Ovary (tissue), 9 donors: ENCODE results near the gene PLCG1. TPM values are rescaled to one million over a fixed set of nuclear protein-coding genes. Genes with fewer than 3 reads are reported as not detected.

Experiments
- DNase-seq, 5 donors: peaks; one replicate each; pipeline ENCODE4 v3.0.0-alpha.2; 2019 to 2020
- H3K27ac ChIP-seq, 2 donors: fragments of 200-600 bp; one replicate each; pipeline versions ENCODE4 v1.5.1 to v1.8.0; 2019 to 2022
- H3K27me3 ChIP-seq: fragments of 200-600 bp; one replicate; pipeline ENCODE4 v1.8.0; 2022
- H3K36me3 ChIP-seq: fragments of 200-600 bp; sonication (generic); one replicate; pipeline ENCODE4 v1.5.1; 2019
- H3K4me1 ChIP-seq: one replicate; pipeline ENCODE4 v1.8.1; 2013; ENCODE audit warnings: mild to moderate bottlenecking, moderate library complexity; ENCODE audit not compliant: insufficient read depth
- H3K4me3 ChIP-seq: fragments of 200-600 bp; sonication (generic); one replicate; pipeline ENCODE4 v1.5.1; 2017
- H3K9me3 ChIP-seq, 2 donors: fragments of 200-600 bp in 1 of 2; sonication (generic) in 1 of 2; one replicate each; pipeline versions ENCODE4 v1.5.1 to v1.8.1; 2013 to 2019; ENCODE audit warnings: mild to moderate bottlenecking in 1 of 2, moderate library complexity in 1 of 2
- CTCF ChIP-seq, 3 donors: fragments of 450-650 bp in 2 of 3; fragments of 200-600 bp in 1 of 3; IDR thresholded peaks; one replicate each; pipeline versions ENCODE4 v1.5.1 to v1.8.0; 2016 to 2022; ENCODE audit warnings: antibody characterized with exemption in 3 of 3, mild to moderate bottlenecking in 1 of 3
- EP300 ChIP-seq: sonication (generic); formaldehyde crosslinking; IDR thresholded peaks from one replicate; pipeline ENCODE4 v1.6.1; 2017; ENCODE audit warnings: antibody characterized with exemption
- POLR2A ChIP-seq: fragments of 450-650 bp; IDR thresholded peaks from one replicate; pipeline ENCODE4 v1.6.1; 2017; ENCODE audit warnings: antibody characterized with exemption, mild to moderate bottlenecking, moderate library complexity
- WGBS, 3 donors: extraction: QIAGEN DNeasy Blood & Tissue Kit in 1 of 3; methylation state at CpG; one replicate each; pipeline versions ENCODE4 v1.1.5 to v1.1.7; 2013 to 2017; 5-methylcytosine and 5-hydroxymethylcytosine counted together
- intact Hi-C, 4 donors: fragments of 100-400 bp; cut with DNase I; formaldehyde crosslinking; loops; one replicate each; pipeline versions ENCODE4 v1.11.0 to v1.15.1; 2022 to 2023
- polyA plus RNA-seq, 2 donors: library from polyadenylated mRNA; stranded (reverse); fragments of 200-250 nt in 1 of 2; fragments of 350-450 nt in 1 of 2; fragmentation: Illumina TruSeq in 1 of 2; extraction: RNeasy Lipid Tissue Mini Kit (QIAGEN cat#74804) in 1 of 2; gene quantifications; one replicate each; pipeline ENCODE4 v1.2.3, GENCODE V29; 2013 to 2014
- total RNA-seq, 7 donors: library from RNA; depleted of rRNA in 2 of 7; stranded (reverse); fragments of >200 nt in 2 of 7; fragmentation: NEBNext Ultra II Directional in 3 of 7; extraction: Animal tissue kit (Norgen Biotek cat#: 25700) in 3 of 7; gene quantifications; one replicate each; pipeline versions ENCODE4 v1.1.0 to v1.2.4, GENCODE V29; 2016 to 2023
- donor health status: DM: no; HTN: no; CAD: no; lungs with moderate emphysema.
- donor health status: DM: no; HTN: no; CAD: no.
- donor health status: Bipolar disorder and iron deficiency.
- donor health status: DM: yes; HTN: yes; CAD: no.
- donor health status: DM: no; HTN: no; CAD: no.
- donor health status: DM: yes; HTN: yes; CAD: no.

PLCG1 gene
- total and polyA plus RNA-seq, 9 donors, result 56.1 to 158 (median 101) TPM

- H3K4me1 ChIP-seq, result peaks cover 29% of the 10 kb centered on the region
- peak overlapping the region; percentile 86 to 99 for H3K27ac ChIP-seq
- intact Hi-C loops, result no loop called here
- DNase-seq, result peak; percentile 83 to 89 (median 88)
- WGBS, 3 donors, result 0 to 1% (median 1%) methylated on average over 21 to 66 of the region's 66 CpGs
- H3K27me3 ChIP-seq, result no peaks in the 10 kb centered on the region
- no peak for TF ChIP-seq EP300
- TF ChIP-seq CTCF (IDR thresholded peaks at IDR 0.05), result no peak
- TF ChIP-seq POLR2A, result no peak
- no peaks in the 10 kb centered on the region for H3K36me3 ChIP-seq
- H3K9me3 ChIP-seq, result no peaks in the 10 kb centered on the region
- peak overlapping the region; percentile 86 for H3K4me3 ChIP-seq
Measured at GRCh38 chr20:41137614-41138474, 501 bp downstream of the PLCG1 start.

- DNase-seq, result peak in 2 of 5 donors; percentile 33 to 42
- Histone ChIP-seq H3K27me3 (no peaks in the 10 kb centered on the region), H3K27ac (peak overlapping the region; percentile 86 to 99), H3K36me3 (no peaks in the 10 kb centered on the region), H3K9me3 (no peaks in the 10 kb centered on the region), H3K4me1 (peaks cover 32% of the 10 kb centered on the region), H3K4me3 (peak overlapping the region; percentile 86)
- TF ChIP-seq POLR2A (no peak), CTCF (IDR thresholded peaks at IDR 0.05) (no peak), EP300 (no peak)
- intact Hi-C loops, result no loop called here
- 5 to 8% (median 7%) methylated on average over 12 of the region's 12 CpGs for WGBS, 3 donors
Measured at GRCh38 chr20:41138475-41139226, 1.3 kb downstream of the PLCG1 start.

GRCh38 chr20:41139227-41140093, 2.1 kb downstream of the PLCG1 start:
- Histone ChIP-seq H3K4me3 (peak overlapping the region; percentile 86), H3K36me3 (no peaks in the 10 kb centered on the region), H3K27ac (peak overlapping the region in 1 of 2 donors; percentile 86), H3K27me3 (no peaks in the 10 kb centered on the region), H3K9me3 (no peaks in the 10 kb centered on the region), H3K4me1 (peaks cover 34% of the 10 kb centered on the region)
- no peak for TF ChIP-seq EP300
- 41 to 53% (median 43%) methylated on average over 5 of the region's 5 CpGs for WGBS, 3 donors
- DNase-seq, result no peak
- intact Hi-C loops, result no loop called here

GRCh38 chr20:41140226-41141133, 3.1 kb downstream of the PLCG1 start:
- no peak for DNase-seq
- TF ChIP-seq CTCF (IDR thresholded peaks at IDR 0.05) (no peak), POLR2A (no peak), EP300 (no peak)

More at GRCh38 chr20:41140226-41141133, 3.1 kb downstream of the PLCG1 start:
- Histone ChIP-seq H3K9me3 (no peaks in the 10 kb centered on the region), H3K36me3 (no peaks in the 10 kb centered on the region), H3K27ac (no peak overlapping the region), H3K4me3 (no peak overlapping the region), H3K4me1 (peaks cover 37% of the 10 kb centered on the region), H3K27me3 (no peaks in the 10 kb centered on the region)
- intact Hi-C loops, result no loop called here
- WGBS, 3 donors, result 51 to 64% (median 64%) methylated on average over 10 of the region's 10 CpGs
